Measurements from ENCODE around the gene FSTL4. TPM values are rescaled to one million over a fixed set of nuclear protein-coding genes. Genes with fewer than 3 reads are reported as not detected.
"Not testable (repeated sequence)": the region's sequence is repeated elsewhere in the genome, so short reads cannot be mapped to it uniquely, and the experiment has no call there.

The FSTL4 gene
- total RNA-seq, 1 donor = 0.52 TPM

- Histone ChIP-seq H3K4me3 (ENCODE audit: low read length) (no peak overlapping the region), H3K4me1 (ENCODE audit: insufficient read depth, low read length) (no peaks in the 10 kb centered on the region), H3K27me3 (ENCODE audit: insufficient read depth, low read length) (no peaks in the 10 kb centered on the region), H3K9me3 (ENCODE audit: low read depth, low read length) (no peaks in the 10 kb centered on the region)
Measured at GRCh38 chr5:133230823-133231578, 381.3 kb downstream of the FSTL4 start.

- H3K4me3 ChIP-seq (ENCODE audit: low read length) = no peak overlapping the region
- H3K9me3 ChIP-seq (ENCODE audit: low read depth, low read length) = no peaks in the 10 kb centered on the region
- H3K4me1 ChIP-seq (ENCODE audit: insufficient read depth, low read length) = no peaks in the 10 kb centered on the region
- H3K27me3 ChIP-seq (ENCODE audit: insufficient read depth, low read length) = no peaks in the 10 kb centered on the region
Measured at GRCh38 chr5:133229931-133230664, 382.2 kb downstream of the FSTL4 start.

GRCh38 chr5:133228316-133228715, 384.0 kb downstream of the FSTL4 start:
- Histone ChIP-seq H3K4me1 (ENCODE audit: insufficient read depth, low read length) (no peaks in the 10 kb centered on the region), H3K9me3 (ENCODE audit: low read depth, low read length) (no peaks in the 10 kb centered on the region), H3K4me3 (ENCODE audit: low read length) (no peak overlapping the region), H3K27me3 (ENCODE audit: insufficient read depth, low read length) (no peaks in the 10 kb centered on the region)

DNA sequence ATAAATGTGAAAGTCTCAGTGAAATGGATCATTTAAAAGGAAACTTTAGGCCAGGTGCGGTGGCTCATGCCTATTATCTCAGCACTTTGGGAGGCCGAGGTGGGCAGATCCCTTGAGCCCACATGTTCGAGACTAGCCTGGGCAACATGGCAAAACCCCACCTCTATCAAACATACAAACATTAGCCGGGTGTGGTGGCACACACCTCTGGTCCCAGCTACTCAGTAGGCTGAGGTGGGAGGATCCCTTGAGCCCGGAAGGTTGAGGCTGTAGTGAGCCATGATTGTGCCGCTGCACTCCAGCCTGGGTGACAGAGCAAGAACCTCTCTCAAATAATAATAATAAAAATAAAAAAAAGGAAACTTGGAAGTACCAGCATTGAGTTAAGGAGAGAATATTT, 384.4 kb downstream of the FSTL4 start:
- no peaks in the 10 kb centered on the region for H3K9me3 ChIP-seq (ENCODE audit: low read depth, low read length)
- H3K4me3 ChIP-seq (ENCODE audit: low read length) = no peak overlapping the region
- H3K4me1 ChIP-seq (ENCODE audit: insufficient read depth, low read length) = no peaks in the 10 kb centered on the region
- no peaks in the 10 kb centered on the region for H3K27me3 ChIP-seq (ENCODE audit: insufficient read depth, low read length)

DNA sequence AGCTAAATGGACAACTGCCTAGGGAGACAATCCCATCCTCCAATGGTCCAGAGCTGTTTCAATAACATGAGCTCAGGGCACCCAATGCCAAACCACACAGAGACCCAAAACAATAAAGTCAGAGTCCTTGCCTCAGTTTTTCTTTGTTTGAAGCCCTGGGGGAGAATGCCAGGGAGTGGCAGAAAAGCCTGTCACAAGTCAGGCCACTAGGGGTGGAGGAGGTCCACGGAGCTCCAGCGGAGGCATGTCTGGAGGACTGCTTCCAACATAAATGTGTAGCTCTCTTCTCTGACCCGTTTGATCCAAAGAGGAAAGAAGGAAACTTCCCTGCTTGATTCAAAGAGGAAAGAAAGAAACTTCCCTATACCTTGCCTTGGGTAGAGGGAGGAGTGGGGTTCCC, 385.3 kb downstream of the FSTL4 start:
- Histone ChIP-seq H3K4me1 (ENCODE audit: insufficient read depth, low read length) (no peaks in the 10 kb centered on the region), H3K4me3 (ENCODE audit: low read length) (no peak overlapping the region), H3K27me3 (ENCODE audit: insufficient read depth, low read length) (no peaks in the 10 kb centered on the region), H3K9me3 (ENCODE audit: low read depth, low read length) (no peaks in the 10 kb centered on the region)

DNA sequence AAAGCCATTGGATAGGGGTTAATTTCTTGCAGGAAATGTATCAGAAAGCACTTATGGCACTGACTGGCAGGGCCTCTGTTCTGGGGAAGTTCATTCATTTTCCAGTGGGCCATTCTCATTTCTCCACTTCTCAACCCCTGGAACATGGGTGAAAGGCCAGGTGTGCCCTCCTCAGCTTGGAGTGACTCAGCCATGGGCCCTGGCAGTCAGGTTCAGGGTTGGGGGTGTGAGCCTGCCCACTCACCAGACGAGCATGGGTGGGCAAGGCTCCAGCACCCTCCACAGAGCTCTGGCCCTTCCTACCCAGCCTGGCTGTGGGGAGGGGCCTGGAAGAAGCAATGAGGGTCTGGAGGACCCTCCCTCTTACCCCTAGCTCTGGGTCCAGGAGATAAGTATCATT, 386.2 kb downstream of the FSTL4 start:
- no peak overlapping the region for H3K4me3 ChIP-seq (ENCODE audit: low read length)
- H3K4me1 ChIP-seq (ENCODE audit: insufficient read depth, low read length) = no peaks in the 10 kb centered on the region
- no peaks in the 10 kb centered on the region for H3K27me3 ChIP-seq (ENCODE audit: insufficient read depth, low read length)
- H3K9me3 ChIP-seq (ENCODE audit: low read depth, low read length) = no peaks in the 10 kb centered on the region

GRCh38 chr5:133225671-133226152, 386.6 kb downstream of the FSTL4 start:
- Histone ChIP-seq H3K9me3 (ENCODE audit: low read depth, low read length) (no peaks in the 10 kb centered on the region), H3K27me3 (ENCODE audit: insufficient read depth, low read length) (no peaks in the 10 kb centered on the region), H3K4me3 (ENCODE audit: low read length) (no peak overlapping the region), H3K4me1 (ENCODE audit: insufficient read depth, low read length) (no peaks in the 10 kb centered on the region)

DNA sequence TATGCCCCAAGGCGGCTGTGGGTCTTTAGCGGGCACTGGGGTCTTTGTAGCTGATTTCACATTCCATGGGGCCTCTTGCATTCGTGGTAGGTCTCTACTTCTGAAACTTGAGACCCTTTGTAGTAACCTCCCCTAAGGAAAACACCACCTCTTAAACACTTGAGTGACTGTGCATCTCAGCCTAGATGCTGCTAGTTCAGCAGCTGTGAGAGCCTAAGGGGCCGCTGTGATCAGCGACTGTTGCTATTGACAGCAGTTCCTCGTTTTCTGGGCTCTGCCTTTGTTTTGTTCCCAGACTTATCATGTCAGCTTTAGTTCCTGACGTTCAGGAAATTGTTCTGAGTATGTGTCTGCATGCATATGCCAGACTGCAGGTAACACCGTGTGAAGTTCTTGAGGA, 389.4 kb downstream of the FSTL4 start:
- H3K4me3 ChIP-seq (ENCODE audit: low read length) = no peak overlapping the region
- no peaks in the 10 kb centered on the region for H3K4me1 ChIP-seq (ENCODE audit: insufficient read depth, low read length)
- H3K27me3 ChIP-seq (ENCODE audit: insufficient read depth, low read length) = no peaks in the 10 kb centered on the region
- H3K9me3 ChIP-seq (ENCODE audit: low read depth, low read length) = no peaks in the 10 kb centered on the region

- Histone ChIP-seq H3K9me3 (ENCODE audit: low read depth, low read length) (no peaks in the 10 kb centered on the region), H3K4me1 (ENCODE audit: insufficient read depth, low read length) (no peaks in the 10 kb centered on the region), H3K27me3 (ENCODE audit: insufficient read depth, low read length) (no peaks in the 10 kb centered on the region), H3K4me3 (ENCODE audit: low read length) (no peak overlapping the region)
Measured at GRCh38 chr5:133222521-133222920, 389.8 kb downstream of the FSTL4 start.

DNA sequence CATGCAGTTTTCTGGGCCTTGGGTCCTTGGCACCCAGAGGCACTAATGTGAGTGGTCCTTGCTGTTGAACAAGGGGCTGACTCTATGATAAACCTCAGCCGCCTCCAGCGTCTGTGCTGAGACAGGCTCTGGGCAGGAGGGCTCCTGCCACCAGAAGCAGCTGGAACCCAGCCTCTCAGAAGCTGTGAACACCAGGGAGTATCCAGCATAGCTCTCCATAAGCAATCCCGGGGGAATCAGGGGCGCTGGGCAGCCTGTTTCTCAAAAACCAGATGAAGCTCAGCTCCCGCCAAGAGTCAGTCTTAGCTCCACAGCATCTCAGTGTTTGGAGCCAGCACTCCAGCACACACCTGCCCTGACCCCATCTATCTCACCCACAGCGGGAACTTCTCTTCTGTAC, 390.3 kb downstream of the FSTL4 start:
- no peaks in the 10 kb centered on the region for H3K9me3 ChIP-seq (ENCODE audit: low read depth, low read length)
- no peaks in the 10 kb centered on the region for H3K4me1 ChIP-seq (ENCODE audit: insufficient read depth, low read length)
- H3K27me3 ChIP-seq (ENCODE audit: insufficient read depth, low read length) = no peaks in the 10 kb centered on the region
- H3K4me3 ChIP-seq (ENCODE audit: low read length) = no peak overlapping the region

GRCh38 chr5:133220851-133221674, 391.3 kb downstream of the FSTL4 start:
- Histone ChIP-seq H3K4me3 (ENCODE audit: low read length) (no peak overlapping the region), H3K9me3 (ENCODE audit: low read depth, low read length) (no peaks in the 10 kb centered on the region), H3K4me1 (ENCODE audit: insufficient read depth, low read length) (no peaks in the 10 kb centered on the region), H3K27me3 (ENCODE audit: insufficient read depth, low read length) (no peaks in the 10 kb centered on the region)

GRCh38 chr5:133219296-133219695, 393.0 kb downstream of the FSTL4 start:
- H3K4me3 ChIP-seq (ENCODE audit: low read length) = no peak overlapping the region
- no peaks in the 10 kb centered on the region for H3K9me3 ChIP-seq (ENCODE audit: low read depth, low read length)
- no peaks in the 10 kb centered on the region for H3K4me1 ChIP-seq (ENCODE audit: insufficient read depth, low read length)
- H3K27me3 ChIP-seq (ENCODE audit: insufficient read depth, low read length) = no peaks in the 10 kb centered on the region

DNA sequence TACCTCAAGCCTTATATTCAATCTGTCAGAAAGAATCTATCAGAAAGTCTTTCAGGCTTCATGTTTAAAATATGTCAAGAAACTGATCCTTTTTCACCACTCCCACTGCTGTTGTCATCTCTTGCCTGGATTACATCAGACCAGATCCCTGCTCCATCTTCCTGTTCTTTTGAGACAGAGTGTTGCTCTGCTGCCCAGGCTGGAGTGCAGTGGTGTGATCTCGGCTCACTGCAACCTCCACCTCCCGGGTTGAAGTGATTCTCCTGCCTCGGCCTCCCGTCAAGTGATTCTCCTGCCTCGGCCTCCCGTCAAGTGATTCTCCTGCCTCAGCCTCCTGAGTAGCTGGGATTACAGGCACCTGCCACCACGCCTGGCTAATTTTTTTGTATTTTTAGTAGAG, 396.2 kb downstream of the FSTL4 start:
- H3K4me1 ChIP-seq (ENCODE audit: insufficient read depth, low read length); H3K27me3 ChIP-seq (ENCODE audit: insufficient read depth, low read length); H3K4me3 ChIP-seq (ENCODE audit: low read length); H3K9me3 ChIP-seq (ENCODE audit: low read depth, low read length): not testable (repeated sequence)

GRCh38 chr5:133214153-133214820, 398.1 kb downstream of the FSTL4 start:
- Histone ChIP-seq H3K27me3 (ENCODE audit: insufficient read depth, low read length) (no peaks in the 10 kb centered on the region), H3K9me3 (ENCODE audit: low read depth, low read length) (no peaks in the 10 kb centered on the region), H3K4me3 (ENCODE audit: low read length) (no peak overlapping the region), H3K4me1 (ENCODE audit: insufficient read depth, low read length) (no peaks in the 10 kb centered on the region)

DNA sequence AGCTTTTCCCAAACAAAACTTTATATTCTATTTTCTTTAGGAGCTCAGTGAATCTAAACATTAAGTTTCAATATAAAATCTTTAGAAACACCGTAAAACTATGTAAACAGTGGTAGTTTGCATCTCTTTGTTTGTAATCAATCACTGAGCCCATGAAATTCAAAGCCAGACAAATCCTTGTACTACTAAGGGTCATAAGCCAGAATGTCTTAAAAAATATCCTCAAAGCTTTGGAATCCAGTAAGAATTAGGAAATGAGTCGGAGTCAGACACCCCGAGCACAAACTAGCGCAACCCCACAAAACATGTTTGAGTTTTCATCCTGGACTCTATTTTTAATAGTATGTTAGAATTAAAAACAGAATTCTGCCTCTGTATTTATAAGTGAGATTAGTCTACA, 406.7 kb downstream of the FSTL4 start:
- H3K9me3 ChIP-seq (ENCODE audit: low read depth, low read length) = no peaks in the 10 kb centered on the region
- no peaks in the 10 kb centered on the region for H3K27me3 ChIP-seq (ENCODE audit: insufficient read depth, low read length)
- no peak overlapping the region for H3K4me3 ChIP-seq (ENCODE audit: low read length)

More for the DNA sequence above, 406.7 kb downstream of the FSTL4 start:
- H3K4me1 ChIP-seq (ENCODE audit: insufficient read depth, low read length) = no peaks in the 10 kb centered on the region
